GM19043 (cell line): Measurements from ENCODE around the gene DRP2.
"Not testable (repeated sequence)": the region's sequence is repeated elsewhere in the genome, so short reads cannot be mapped to it uniquely, and the experiment has no call there.

Experiments
- ATAC-seq: cut with Tn5 transposase; IDR thresholded peaks from one replicate; pipeline ENCODE4 v1.9.1; 2021; ENCODE audit warnings: low read depth; ENCODE audit not compliant: unreplicated experiment

DRP2 gene

GRCh38 chrX:101237041-101237440 is 17.5 kb downstream of the DRP2 start:
- ATAC-seq, result no peak

GRCh38 chrX:101241531-101241930 is 21.9 kb downstream of the DRP2 start:
- no peak for ATAC-seq

- ATAC-seq, result no peak
These were observed 33.0 kb downstream of the DRP2 start for GRCh38 chrX:101252634-101253033.

- no peak for ATAC-seq
These were observed 38.1 kb downstream of the DRP2 start for GRCh38 chrX:101257448-101258258.

- no peak for ATAC-seq
These were observed 38.6 kb downstream of the DRP2 start for GRCh38 chrX:101258259-101258581.

- no peak for ATAC-seq
These were observed 40.8 kb downstream of the DRP2 start for GRCh38 chrX:101260435-101260834.

- no peak for ATAC-seq
These were observed 43.0 kb downstream of the DRP2 start for GRCh38 chrX:101262590-101262989.

GRCh38 chrX:101263766-101264165 is 44.2 kb downstream of the DRP2 start:
- ATAC-seq, result no peak

- no peak for ATAC-seq
These were observed 46.4 kb downstream of the DRP2 start for GRCh38 chrX:101265869-101266428.

- no peak for ATAC-seq
These were observed 54.6 kb downstream of the DRP2 start for GRCh38 chrX:101274198-101274597.

- no peak for ATAC-seq
These were observed 56.7 kb downstream of the DRP2 start for GRCh38 chrX:101276238-101276637.

GRCh38 chrX:101287402-101287801 is 67.8 kb downstream of the DRP2 start:
- no peak for ATAC-seq

- no peak for ATAC-seq
These were observed 71.5 kb downstream of the DRP2 start, which contains the start of gene TAF7L for GRCh38 chrX:101290957-101291603. Gene TAF7L, minus strand, starts transcription at chrX:101291334. Its CDS starts 3,791 bp downstream, at chrX:101287543.

- ATAC-seq, result not testable (repeated sequence)
These were observed 76.0 kb downstream of the DRP2 start for GRCh38 chrX:101295603-101296002.

- no peak for ATAC-seq
These were observed 84.2 kb downstream of the DRP2 start for GRCh38 chrX:101303790-101304189.
